T-helper 17 cell (primary cell): ENCODE results near the gene GANAB. TPM values are rescaled to one million over a fixed set of nuclear protein-coding genes. Genes with fewer than 3 reads are reported as not detected.
"Not testable (repeated sequence)": the region's sequence is repeated elsewhere in the genome, so short reads cannot be mapped to it uniquely, and the experiment has no call there.

Experiments
- ATAC-seq: fragments of 150-1000 bp; cut with Tn5 transposase; 2 replicates; pipeline ENCODE4 v1.10.0; 2021; ENCODE audit warnings: mild to moderate bottlenecking, moderate library complexity
- DNase-seq, 3 donors: peaks; one replicate each; pipeline versions ENCODE4 v3.0.0 to v3.0.0-alpha.2; 2020 to 2021
- H3K9me3 ChIP-seq: one replicate; pipeline ENCODE4 v1.7.0; 2013; ENCODE audit warnings: low read length, mild to moderate bottlenecking; ENCODE audit not compliant: control insufficient read depth, poor library complexity, severe bottlenecking
- H3K27ac Mint-ChIP-seq: one replicate; pipeline ENCODE4 v1.8.0; 2022; ENCODE audit warnings: mild to moderate bottlenecking, moderate library complexity, mixed read lengths
- H3K27me3 Mint-ChIP-seq: one replicate; pipeline ENCODE4 v1.8.0; 2022; ENCODE audit warnings: mixed read lengths
- H3K36me3 Mint-ChIP-seq: one replicate; pipeline ENCODE4 v1.8.0; 2022; ENCODE audit warnings: low read depth, mixed read lengths
- H3K4me1 Mint-ChIP-seq: one replicate; pipeline ENCODE4 v1.8.0; 2022; ENCODE audit warnings: mild to moderate bottlenecking, mixed read lengths
- H3K4me3 Mint-ChIP-seq: one replicate; pipeline ENCODE4 v1.8.0; 2022; ENCODE audit warnings: mild to moderate bottlenecking, moderate library complexity, mixed read lengths
- total RNA-seq, 4 donors: library from RNA in 2 of 4; stranded (reverse) in 2 of 4; gene quantifications; one replicate each; pipeline ENCODE4 v1.2.3 and lab custom pipeline; 2022 to 2026

The GANAB gene
- total RNA-seq, 2 donors from 2014 or later = 168 to 179 TPM

DNA sequence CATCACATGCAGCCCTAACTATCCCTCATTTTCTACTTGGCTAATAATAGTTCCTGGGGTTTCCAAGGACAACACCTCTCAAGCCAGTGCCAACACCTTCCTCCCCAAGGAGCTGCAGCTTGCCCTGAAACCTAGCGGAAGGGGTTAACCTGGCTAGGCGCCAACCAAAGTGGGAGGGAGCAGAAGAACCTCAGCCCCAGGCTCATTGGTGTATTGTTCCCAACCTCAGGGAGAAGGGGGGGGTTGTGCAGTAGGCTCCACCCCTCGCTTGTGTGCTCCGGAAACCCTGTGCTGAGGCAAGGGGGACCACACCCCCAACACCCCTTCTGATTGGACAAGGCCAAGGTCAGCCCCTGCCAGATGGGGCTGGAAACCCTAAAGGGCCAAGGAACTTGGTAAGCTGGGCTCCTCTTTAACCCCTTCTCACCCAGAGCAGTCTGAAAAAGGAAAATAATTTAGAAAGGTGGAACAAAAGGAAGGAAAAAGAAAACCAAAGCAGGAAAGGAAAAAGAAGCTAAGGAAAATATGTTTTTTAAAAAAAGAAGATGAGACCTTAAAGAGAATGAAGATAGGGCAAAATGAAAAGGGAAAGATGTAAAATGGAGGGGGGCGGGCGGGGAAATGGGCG lies 47.2 kb downstream of the GANAB start:
- Mint-ChIP-seq H3K4me3 (peak overlapping the region; percentile 97), H3K27ac (peak overlapping the region; percentile 98), H3K27me3 (no peaks in the 10 kb centered on the region), H3K36me3 (peaks cover 9% of the 10 kb centered on the region), H3K4me1 (peaks cover 48% of the 10 kb centered on the region)
- DNase-seq (peak; percentile 81 to 93 (median 90)), ATAC-seq (peak; percentile 80)
- no peaks in the 10 kb centered on the region for H3K9me3 ChIP-seq

DNA sequence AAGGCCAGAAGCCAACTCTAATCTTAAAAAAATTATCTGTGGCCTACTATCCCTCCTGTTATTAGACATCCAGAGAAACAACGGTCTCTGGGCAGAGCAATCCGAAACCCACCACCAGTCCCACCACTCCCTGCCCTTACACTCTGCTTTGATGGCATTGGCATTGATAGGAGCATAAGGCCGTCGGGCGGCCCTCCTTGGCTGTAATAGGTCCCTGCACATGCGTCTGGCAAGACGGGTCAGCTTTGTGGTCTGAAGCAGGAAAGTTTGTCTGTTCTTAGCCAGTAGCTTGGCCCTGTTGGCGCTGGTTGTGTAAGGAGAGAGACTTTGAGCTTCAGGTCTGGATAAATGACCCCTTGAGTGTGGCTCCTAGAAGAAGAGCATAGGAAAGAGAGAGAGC lies 51.3 kb downstream of the GANAB start:
- DNase-seq (no peak), ATAC-seq (no peak)
- Mint-ChIP-seq H3K4me3 (peak overlapping the region; percentile 7), H3K27me3 (no peaks in the 10 kb centered on the region), H3K36me3 (peaks cover 9% of the 10 kb centered on the region), H3K4me1 (peaks cover 52% of the 10 kb centered on the region), H3K27ac (peak overlapping the region; percentile 72)
- no peaks in the 10 kb centered on the region for H3K9me3 ChIP-seq

DNA sequence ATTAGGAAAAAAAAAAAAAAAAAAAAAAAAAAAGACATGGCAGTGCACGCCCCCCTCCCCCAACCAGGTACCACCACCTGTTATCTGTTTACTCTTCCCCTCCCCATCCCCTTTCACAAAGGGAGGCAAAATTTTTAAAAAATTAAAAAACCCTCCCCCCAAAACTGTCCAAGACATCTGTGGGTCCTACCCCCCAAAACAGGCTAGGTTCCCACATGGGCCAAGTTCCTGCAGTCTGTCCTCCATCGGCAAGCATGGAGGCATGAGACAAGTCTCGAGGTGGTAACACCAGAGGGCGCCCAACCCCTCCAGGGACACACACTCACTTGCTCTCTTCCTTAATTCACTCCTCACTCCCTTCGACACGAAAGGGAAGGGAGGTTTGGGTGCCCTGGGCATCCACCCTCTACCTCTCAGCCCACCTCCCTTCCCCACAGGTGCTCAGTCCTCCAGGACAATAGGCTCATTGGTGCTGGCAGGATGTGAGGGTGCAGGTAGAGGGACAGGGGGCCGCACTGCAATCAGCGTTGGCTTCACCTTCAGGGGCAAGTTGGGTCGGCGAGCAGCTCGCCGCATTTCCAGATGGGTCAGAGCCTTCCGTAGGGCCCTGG lies 52.9 kb downstream of the GANAB start:
- Mint-ChIP-seq H3K36me3 (peaks cover 2% of the 10 kb centered on the region), H3K27ac (peak overlapping the region; percentile 95), H3K27me3 (no peaks in the 10 kb centered on the region), H3K4me1 (peaks cover 37% of the 10 kb centered on the region), H3K4me3 (peak overlapping the region; percentile 74)
- ATAC-seq (no peak), DNase-seq (peak; percentile 45 to 69 (median 56))
- no peaks in the 10 kb centered on the region for H3K9me3 ChIP-seq

DNA sequence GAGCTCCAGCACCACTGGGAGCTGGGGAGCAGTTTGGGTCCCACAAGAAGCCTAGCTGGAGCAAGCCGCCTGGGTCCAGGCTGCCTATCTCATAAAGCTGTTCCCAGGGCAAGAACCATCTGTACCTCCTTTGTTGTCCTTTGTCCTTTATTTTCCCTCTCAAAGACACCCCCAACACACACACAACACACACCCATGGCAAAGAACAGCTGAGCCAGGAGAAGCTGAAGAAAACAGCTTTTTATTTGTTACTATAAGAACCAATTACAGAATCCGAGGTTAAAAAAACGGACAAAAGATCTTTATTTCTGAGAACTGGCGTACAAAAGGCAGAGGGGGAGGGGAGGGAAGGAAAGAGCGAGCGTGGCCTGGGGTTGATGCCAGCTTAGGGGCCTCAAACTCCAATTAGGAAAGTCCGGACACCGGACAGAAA lies 53.4 kb downstream of the GANAB start:
- H3K9me3 ChIP-seq = no peaks in the 10 kb centered on the region
- Mint-ChIP-seq H3K27ac (peak overlapping the region; percentile 95), H3K36me3 (peaks cover 2% of the 10 kb centered on the region), H3K4me1 (peaks cover 33% of the 10 kb centered on the region), H3K27me3 (no peaks in the 10 kb centered on the region), H3K4me3 (peak overlapping the region; percentile 60)
- ATAC-seq (no peak), DNase-seq (no peak)

DNA sequence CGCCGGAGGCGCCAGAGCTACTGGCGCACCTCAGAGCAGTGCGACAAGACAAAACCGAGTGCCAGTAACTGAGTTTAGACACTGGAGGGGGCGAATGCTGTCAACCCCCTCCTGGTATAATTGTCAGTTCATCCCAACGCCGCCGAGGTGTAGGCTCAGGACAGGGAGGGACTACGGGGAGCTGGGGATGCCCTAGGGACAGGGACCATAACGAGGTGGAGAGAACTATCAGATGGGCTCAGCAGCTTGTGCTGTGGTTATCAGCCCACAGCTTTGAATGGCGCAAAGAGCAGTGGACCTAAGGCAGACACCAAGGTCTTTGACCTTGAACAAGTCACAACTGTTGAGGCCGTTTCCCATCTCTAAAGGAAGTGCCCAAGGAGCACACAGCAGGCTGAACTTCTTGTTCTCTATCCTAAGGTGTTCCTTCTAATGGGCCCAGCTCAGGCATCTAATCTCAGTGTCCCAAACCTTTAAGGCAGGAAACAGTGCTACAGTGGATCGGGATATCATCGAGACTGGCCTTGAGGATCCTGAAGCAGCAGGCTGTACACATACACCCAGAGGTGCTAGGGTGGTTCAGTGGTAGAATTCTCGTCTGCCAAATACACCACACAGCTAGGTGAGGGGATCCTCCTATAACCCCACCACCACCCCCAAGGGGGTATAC lies 54.1 kb downstream of the GANAB start:
- H3K9me3 ChIP-seq = no peaks in the 10 kb centered on the region
- no peaks in the 10 kb centered on the region for H3K27me3 Mint-ChIP-seq
- peak overlapping the region; percentile 96 for H3K4me3 Mint-ChIP-seq
- H3K27ac Mint-ChIP-seq = peak overlapping the region; percentile 95
- H3K4me1 Mint-ChIP-seq = peaks cover 31% of the 10 kb centered on the region
- no peak for DNase-seq
- no peak for ATAC-seq
- peaks cover 2% of the 10 kb centered on the region for H3K36me3 Mint-ChIP-seq

DNA sequence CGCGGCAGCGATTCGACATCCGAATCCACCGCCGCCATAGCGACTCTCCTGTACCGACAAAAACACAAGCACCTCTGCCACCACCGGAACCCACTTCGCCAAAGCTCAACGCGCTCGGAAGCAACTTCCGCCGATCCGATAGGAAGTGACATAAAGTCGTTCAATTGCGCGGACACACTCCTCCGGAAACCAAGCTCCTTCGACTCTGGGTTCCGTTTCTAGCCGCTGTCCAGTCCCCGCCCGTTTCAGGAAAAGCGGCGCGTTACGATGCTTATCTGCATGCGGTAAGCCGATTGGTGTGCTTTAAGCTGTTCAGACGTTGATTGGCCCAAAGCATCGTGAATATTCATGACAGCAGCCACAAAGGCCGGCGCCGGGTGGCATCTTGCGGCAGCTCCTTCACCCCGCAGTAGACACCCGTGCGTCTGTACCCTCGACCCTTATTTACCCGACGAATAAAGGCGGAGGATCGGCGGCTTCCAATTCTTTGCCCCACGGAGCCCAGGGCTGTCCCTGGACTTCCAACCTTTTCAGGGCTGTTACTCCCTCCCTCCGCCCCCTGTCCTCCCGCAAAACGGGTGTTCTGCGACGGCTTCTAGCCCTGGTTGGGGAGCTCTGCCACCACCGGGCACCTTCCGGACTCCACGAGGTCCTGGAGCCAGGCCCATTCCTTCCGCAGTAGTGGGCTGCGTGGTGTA lies 54.8 kb downstream of the GANAB start, which contains the start of gene TUT1:
Gene TUT1 (minus strand): TSS at position 76 of the 698 bp plus-strand sequence. CDS start 38 bp downstream, at position 38.
- H3K27ac Mint-ChIP-seq = peak within 1 kb of the TSS; percentile 95
- peak within 1 kb of the TSS; percentile 96 for H3K4me3 Mint-ChIP-seq
- H3K36me3 Mint-ChIP-seq = no peaks in the 10 kb centered on the region
- peaks cover 29% of the 10 kb centered on the region for H3K4me1 Mint-ChIP-seq
- ATAC-seq (peak; percentile 91), DNase-seq (peak; percentile 80 to 93 (median 90))
- no peaks in the 10 kb centered on the region for H3K27me3 Mint-ChIP-seq
- H3K9me3 ChIP-seq = no peaks in the 10 kb centered on the region

DNA sequence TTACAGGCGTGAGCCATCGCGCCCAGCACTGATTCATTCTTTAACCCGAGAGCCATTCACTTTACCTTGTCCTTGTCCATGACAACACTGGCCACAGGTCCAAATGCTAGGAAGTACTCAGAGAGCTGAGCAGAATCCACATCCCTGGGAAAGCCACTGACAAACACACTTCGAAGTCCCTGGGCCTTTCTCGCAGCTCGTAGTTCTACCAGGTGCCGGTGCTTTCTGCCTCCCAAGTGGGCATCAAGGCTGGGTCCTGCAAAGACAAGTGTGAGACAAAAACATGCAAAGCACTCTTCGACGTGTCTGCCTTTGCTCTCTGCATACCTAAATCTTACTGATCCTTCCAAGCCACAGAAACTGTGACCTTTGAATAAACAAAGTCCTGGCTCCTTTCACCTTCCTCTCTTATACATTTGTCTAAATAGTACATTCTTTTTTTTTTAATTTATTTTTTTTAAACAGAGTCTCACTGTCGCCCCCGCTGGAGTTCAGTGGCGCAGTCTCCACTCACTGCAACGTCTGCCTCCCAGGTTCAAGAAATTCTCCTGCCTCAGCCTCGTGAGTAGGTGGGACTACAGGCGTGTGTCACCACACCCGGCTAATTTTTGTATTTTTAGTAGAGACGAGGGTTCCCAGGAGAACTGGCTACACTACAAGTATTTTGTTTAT lies 57.3 kb downstream of the GANAB start:
- no peaks in the 10 kb centered on the region for H3K36me3 Mint-ChIP-seq
- no peak overlapping the region for H3K4me3 Mint-ChIP-seq
- no peaks in the 10 kb centered on the region for H3K27me3 Mint-ChIP-seq
- peaks cover 21% of the 10 kb centered on the region for H3K4me1 Mint-ChIP-seq
- no peak overlapping the region for H3K27ac Mint-ChIP-seq
- no peak for ATAC-seq
- H3K9me3 ChIP-seq = no peaks in the 10 kb centered on the region
- no peak for DNase-seq

DNA sequence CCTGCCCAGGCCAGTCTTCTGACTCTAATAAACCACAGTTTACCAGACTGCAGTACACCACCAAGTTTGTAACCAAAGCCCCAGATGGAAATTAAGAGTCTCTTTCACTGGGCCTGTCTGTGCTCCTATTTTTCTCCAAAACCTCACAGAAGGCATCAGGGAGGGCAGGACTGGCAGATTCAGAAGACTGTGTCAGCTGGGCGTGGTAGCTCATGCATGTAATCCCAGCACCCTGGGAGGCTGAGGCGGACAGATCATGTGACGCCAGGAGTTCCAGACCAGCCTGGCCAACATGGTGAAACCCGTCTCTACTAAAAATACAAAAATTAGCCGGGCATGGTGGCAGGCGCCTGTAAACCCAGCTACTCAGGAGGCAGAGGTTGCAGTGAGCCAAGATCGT lies 61.1 kb downstream of the GANAB start:
- not testable (repeated sequence) for H3K9me3 ChIP-seq, H3K4me1 Mint-ChIP-seq, ATAC-seq, H3K27ac Mint-ChIP-seq, H3K27me3 Mint-ChIP-seq, H3K4me3 Mint-ChIP-seq, DNase-seq, H3K36me3 Mint-ChIP-seq

DNA sequence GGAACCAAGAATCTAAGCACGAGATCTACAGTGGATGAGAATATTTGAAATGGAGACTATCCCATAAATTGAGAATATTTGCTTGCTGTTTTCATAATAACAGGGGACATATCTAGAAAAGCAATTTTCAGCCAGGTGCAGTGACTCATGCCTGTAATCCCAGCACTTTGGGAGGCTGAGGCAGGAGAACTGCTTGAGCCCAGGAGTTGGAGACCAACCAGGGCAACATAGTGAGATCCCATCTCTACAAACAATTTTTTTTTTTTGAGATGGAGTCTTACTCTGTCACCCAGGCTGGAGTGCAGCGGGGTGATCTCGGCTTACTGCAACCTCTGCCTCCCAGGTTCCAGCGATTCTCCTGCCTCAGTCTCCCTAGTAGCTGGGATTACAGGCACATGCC lies 64.7 kb downstream of the GANAB start:
- not testable (repeated sequence) for ATAC-seq, H3K27me3 Mint-ChIP-seq, H3K27ac Mint-ChIP-seq, H3K4me3 Mint-ChIP-seq, DNase-seq, H3K9me3 ChIP-seq, H3K36me3 Mint-ChIP-seq, H3K4me1 Mint-ChIP-seq

DNA sequence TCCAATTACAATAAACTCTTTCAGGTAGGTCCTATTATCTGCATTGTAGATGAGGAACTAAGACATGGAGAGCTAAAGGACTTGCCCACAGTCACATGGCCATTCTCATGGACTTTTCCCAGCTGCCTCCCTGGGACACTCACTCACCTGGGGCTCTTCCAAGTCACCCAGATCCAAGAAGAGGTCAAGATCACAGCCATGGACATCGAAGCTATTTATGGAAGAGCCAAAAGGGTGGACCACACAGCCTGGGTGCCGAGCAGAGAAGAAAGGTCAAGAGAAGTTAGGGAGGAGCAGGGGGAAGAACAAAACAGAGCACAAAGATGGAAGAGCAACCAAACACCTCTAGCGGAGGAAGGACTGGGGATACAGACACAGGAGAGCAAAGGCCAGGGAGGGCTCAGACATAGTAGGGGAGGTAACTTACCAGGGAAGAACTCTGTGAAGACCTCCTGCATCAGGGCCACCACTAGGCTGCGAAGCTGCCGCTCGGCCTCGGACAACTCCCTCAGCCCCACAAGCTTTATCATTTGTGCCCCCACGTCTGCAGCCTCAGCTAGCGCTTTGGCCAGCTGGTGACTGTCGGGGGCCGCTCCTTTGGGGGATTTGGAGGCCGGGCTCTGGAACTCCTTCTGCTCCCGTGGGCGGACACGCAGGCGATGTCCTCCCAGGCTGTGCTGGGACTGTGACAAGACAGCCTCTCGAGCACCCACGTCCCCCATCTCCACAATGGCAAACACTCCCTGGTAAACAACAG lies 65.3 kb downstream of the GANAB start:
- ATAC-seq = no peak
- H3K4me3 Mint-ChIP-seq = no peak overlapping the region
- peaks cover 6% of the 10 kb centered on the region for H3K36me3 Mint-ChIP-seq
- no peak overlapping the region for H3K27ac Mint-ChIP-seq
- H3K4me1 Mint-ChIP-seq = peaks cover 2% of the 10 kb centered on the region
- H3K27me3 Mint-ChIP-seq = no peaks in the 10 kb centered on the region
- H3K9me3 ChIP-seq = no peaks in the 10 kb centered on the region
- no peak for DNase-seq

DNA sequence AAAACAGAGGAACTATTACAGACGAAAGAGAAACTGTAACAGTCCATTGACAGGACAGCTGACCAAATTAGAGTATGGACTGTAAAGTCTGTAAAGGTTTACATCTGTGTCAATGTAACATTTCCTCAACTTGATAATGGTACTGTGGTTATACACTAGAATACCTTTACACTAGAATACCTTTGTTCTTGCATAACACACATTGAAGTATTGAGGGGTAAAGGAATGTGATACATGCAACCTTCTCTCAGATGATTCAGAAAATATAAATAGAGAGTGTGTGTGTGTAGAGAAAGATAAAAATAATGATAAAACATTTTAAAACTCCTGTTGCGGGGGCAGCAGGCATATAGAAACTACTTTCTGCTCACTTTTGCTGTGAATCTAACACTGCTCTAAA lies 67.2 kb downstream of the GANAB start:
- H3K4me3 Mint-ChIP-seq = no peak overlapping the region
- H3K27ac Mint-ChIP-seq = no peak overlapping the region
- H3K27me3 Mint-ChIP-seq = no peaks in the 10 kb centered on the region
- ATAC-seq (no peak), DNase-seq (no peak)
- peaks cover 6% of the 10 kb centered on the region for H3K36me3 Mint-ChIP-seq
- H3K4me1 Mint-ChIP-seq = peaks cover 11% of the 10 kb centered on the region
- H3K9me3 ChIP-seq = no peaks in the 10 kb centered on the region

DNA sequence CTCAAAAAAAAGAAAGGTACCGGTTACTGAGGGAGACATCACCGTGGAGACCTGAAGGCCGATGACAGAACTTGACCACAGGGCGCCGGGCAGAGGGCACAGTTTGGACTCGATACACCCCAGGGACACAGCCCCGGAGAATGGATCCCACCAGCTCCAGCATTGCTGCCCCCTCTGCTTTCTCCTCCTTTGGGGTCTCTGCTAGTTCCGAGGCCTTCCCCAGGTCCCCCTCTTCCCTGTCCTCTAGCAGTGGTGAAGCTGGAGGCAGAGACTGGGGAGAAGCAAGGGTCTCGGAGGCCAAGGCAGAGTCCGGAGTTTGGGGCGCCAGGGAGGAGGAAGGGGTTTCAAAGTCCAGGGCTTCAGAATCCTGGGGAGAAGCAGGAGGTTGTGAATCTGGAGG lies 67.9 kb downstream of the GANAB start:
- Mint-ChIP-seq H3K4me3 (no peak overlapping the region), H3K36me3 (peaks cover 7% of the 10 kb centered on the region), H3K27ac (no peak overlapping the region), H3K27me3 (no peaks in the 10 kb centered on the region), H3K4me1 (peaks cover 17% of the 10 kb centered on the region)
- no peak for ATAC-seq
- no peak for DNase-seq
- H3K9me3 ChIP-seq = no peaks in the 10 kb centered on the region
